ENCODE measurements around the gene RNU6-9. TPM values are rescaled to one million over a fixed set of nuclear protein-coding genes. Genes with fewer than 3 reads are reported as not detected.
A peak's percentile ranks its signal among the peaks of the same experiment; 100 is the strongest.
"Not testable (repeated sequence)": the region's sequence is repeated elsewhere in the genome, so short reads cannot be mapped to it uniquely, and the experiment has no call there.

The RNU6-9 gene
- total RNA-seq, 4 donors from 2014 or later = not detected

DNA sequence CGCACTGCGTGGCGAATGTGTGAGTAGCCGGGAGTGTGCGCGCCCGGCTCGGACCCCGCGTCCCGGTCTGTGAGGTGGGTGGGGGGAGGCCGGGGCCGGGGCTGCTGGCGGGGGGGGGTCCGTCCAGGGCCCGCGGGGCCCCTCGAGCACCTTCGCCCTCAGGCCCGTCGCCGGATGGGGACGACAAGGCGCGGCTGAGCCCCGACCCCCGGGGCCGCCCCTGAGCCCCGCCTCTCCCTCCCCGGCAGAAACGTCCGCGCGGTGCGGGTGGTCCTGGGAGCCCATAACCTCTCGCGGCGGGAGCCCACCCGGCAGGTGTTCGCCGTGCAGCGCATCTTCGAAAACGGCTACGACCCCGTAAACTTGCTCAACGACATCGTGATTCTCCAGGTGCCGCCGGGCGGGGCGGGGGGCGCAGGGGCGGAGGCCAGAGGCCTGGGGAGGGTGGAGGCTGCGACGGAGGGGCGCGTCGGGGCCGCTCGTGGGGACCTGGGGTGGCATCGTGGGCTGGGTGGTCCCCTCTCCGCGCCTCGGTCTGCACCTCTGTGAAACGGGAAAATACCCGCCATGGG is 40.2 kb upstream of the RNU6-9 start:
- Histone ChIP-seq H3K36me3 (no peaks in the 10 kb centered on the region), H3K4me1 (peaks cover 0 to 46% (median 14%) of the 10 kb centered on the region in 3 donors), H3K27ac (no peak overlapping the region), H3K9me3 (no peaks in the 10 kb centered on the region), H3K4me3 (peak overlapping the region in 1 of 2 donors; percentile 10), H3K27me3 (peaks cover 66% of the 10 kb centered on the region)
- TF ChIP-seq CTCF (IDR thresholded peaks at IDR 0.05) (no peak), POLR2A (IDR thresholded peaks at IDR 0.05) (no peak), POLR2AphosphoS5 (IDR thresholded peaks at IDR 0.05) (no peak), EP300 (IDR thresholded peaks at IDR 0.05) (no peak)
- no CpG with 5 or more reads among the region's 67 CpGs for WGBS, 2 donors (ENCODE audit: low coverage in 1 of 2)
- ATAC-seq = no peak

DNA sequence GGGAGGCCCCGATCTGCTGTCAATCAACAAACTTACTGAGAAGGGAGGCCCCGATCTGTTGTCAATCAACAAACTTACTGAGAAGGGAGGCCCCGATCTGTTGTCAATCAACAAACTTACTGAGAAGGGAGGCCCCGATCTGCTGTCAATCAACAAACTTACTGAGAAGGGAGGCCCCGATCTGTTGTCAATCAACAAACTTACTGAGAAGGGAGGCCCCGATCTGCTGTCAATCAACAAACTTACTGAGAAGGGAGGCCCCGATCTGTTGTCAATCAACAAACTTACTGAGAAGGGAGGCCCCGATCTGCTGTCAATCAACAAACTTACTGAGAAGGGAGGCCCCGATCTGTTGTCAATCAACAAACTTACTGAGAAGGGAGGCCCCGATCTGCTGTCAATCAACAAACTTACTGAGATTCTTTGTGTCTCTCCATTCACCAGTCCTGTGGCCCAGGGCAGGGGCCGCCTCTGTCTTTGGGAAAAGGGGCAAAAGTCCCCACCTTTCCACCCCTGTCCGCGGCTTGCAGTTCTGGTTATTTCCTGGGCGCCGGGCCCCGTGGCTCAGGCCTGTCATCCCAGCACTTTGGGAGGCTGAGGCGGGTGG is 39.6 kb upstream of the RNU6-9 start:
- no CpG with 5 or more reads among the region's 17 CpGs for WGBS, 2 donors (ENCODE audit: low coverage in 1 of 2)
- not testable (repeated sequence) for H3K27ac ChIP-seq, H3K9me3 ChIP-seq, ATAC-seq, H3K4me3 ChIP-seq, H3K36me3 ChIP-seq
- Histone ChIP-seq H3K27me3 (peaks cover 66% of the 10 kb centered on the region), H3K4me1 (peaks cover 0 to 40% (median 16%) of the 10 kb centered on the region in 3 donors)

GRCh38 chr19:854549-854948 is 38.7 kb upstream of the RNU6-9 start:
- Histone ChIP-seq H3K27me3 (peaks cover 73% of the 10 kb centered on the region), H3K36me3 (no peaks in the 10 kb centered on the region), H3K9me3 (no peaks in the 10 kb centered on the region), H3K4me3 (no peak overlapping the region), H3K4me1 (peaks cover 0 to 46% (median 17%) of the 10 kb centered on the region in 3 donors), H3K27ac (no peak overlapping the region)
- 73 to 76% methylated on average over 6 of the region's 6 CpGs for WGBS, 2 donors (ENCODE audit: low coverage in 1 of 2)
- no peak for ATAC-seq
- no peak for TF ChIP-seq POLR2AphosphoS5 (IDR thresholded peaks at IDR 0.05)
- no peak for TF ChIP-seq EP300 (IDR thresholded peaks at IDR 0.05)
- no peak for TF ChIP-seq CTCF (IDR thresholded peaks at IDR 0.05)
- no peak for TF ChIP-seq POLR2A (IDR thresholded peaks at IDR 0.05)

- H3K4me1 ChIP-seq = peaks cover 0 to 47% (median 16%) of the 10 kb centered on the region in 3 donors
- peaks cover 79% of the 10 kb centered on the region for H3K27me3 ChIP-seq
- H3K9me3 ChIP-seq = no peaks in the 10 kb centered on the region
- ATAC-seq = no peak
- H3K4me3 ChIP-seq = no peak overlapping the region
- no peaks in the 10 kb centered on the region for H3K36me3 ChIP-seq
- 92% methylated on average over 1 of the region's 12 CpGs; no CpG with 5 or more reads in 1 of the 2 donors for WGBS, 2 donors (ENCODE audit: low coverage in 1 of 2)
- no peak for TF ChIP-seq CTCF (IDR thresholded peaks at IDR 0.05)
- no peak for TF ChIP-seq POLR2A (IDR thresholded peaks at IDR 0.05)
- no peak for TF ChIP-seq POLR2AphosphoS5 (IDR thresholded peaks at IDR 0.05)
- no peak for TF ChIP-seq EP300 (IDR thresholded peaks at IDR 0.05)
- H3K27ac ChIP-seq = no peak overlapping the region
These were observed 38.1 kb upstream of the RNU6-9 start for GRCh38 chr19:855142-855541.

DNA sequence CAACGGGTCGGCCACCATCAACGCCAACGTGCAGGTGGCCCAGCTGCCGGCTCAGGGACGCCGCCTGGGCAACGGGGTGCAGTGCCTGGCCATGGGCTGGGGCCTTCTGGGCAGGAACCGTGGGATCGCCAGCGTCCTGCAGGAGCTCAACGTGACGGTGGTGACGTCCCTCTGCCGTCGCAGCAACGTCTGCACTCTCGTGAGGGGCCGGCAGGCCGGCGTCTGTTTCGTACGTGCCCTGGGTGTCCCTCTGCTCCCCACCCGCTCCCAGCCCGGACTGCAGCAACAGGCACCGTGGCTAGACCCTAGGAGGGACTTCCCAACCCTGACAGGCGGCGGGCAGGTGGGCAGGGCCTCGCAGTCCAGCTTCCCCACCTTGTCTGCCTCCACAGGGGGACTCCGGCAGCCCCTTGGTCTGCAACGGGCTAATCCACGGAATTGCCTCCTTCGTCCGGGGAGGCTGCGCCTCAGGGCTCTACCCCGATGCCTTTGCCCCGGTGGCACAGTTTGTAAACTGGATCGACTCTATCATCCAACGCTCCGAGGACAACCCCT is 37.6 kb upstream of the RNU6-9 start:
- no peak overlapping the region for H3K4me3 ChIP-seq
- TF ChIP-seq POLR2AphosphoS5 (IDR thresholded peaks at IDR 0.05) = no peak
- no peak for TF ChIP-seq CTCF (IDR thresholded peaks at IDR 0.05)
- no peak for TF ChIP-seq POLR2A (IDR thresholded peaks at IDR 0.05)
- no peak for TF ChIP-seq EP300 (IDR thresholded peaks at IDR 0.05)
- no CpG with 5 or more reads among the region's 40 CpGs for WGBS, 2 donors (ENCODE audit: low coverage in 1 of 2)
- H3K36me3 ChIP-seq = no peaks in the 10 kb centered on the region
- no peak overlapping the region for H3K27ac ChIP-seq
- peaks cover 84% of the 10 kb centered on the region for H3K27me3 ChIP-seq
- H3K9me3 ChIP-seq = no peaks in the 10 kb centered on the region
- peaks cover 0 to 47% (median 12%) of the 10 kb centered on the region in 3 donors for H3K4me1 ChIP-seq
- no peak for ATAC-seq

All from gastroesophageal sphincter (tissue), 4 donors.